Neuronal stem cell (in vitro differentiated cells): ENCODE results near the gene VENTX.

Experiments used
- DNase-seq: peaks from one replicate; pipeline ENCODE4 v3.0.0-alpha.2; 2013; ENCODE audit warnings: low spot score
- H2AFZ ChIP-seq: one replicate; pipeline ENCODE4 v1.6.1; 2013; ENCODE audit warnings: mild to moderate bottlenecking, low read length, inconsistent platforms
- H2AK5ac ChIP-seq: 2 replicates; pipeline ENCODE4 v1.6.1; 2013; ENCODE audit warnings: low read depth, mild to moderate bottlenecking, inconsistent platforms, low read length, moderate library complexity, mixed read lengths
- H2BK120ac ChIP-seq: 2 replicates; pipeline ENCODE4 v1.6.1; 2013; ENCODE audit warnings: low read depth, mild to moderate bottlenecking, inconsistent platforms, low read length, moderate library complexity, mixed read lengths
- H2BK12ac ChIP-seq: one replicate; pipeline ENCODE4 v1.6.1; 2013; ENCODE audit warnings: low read length, inconsistent platforms
- H2BK15ac ChIP-seq: 2 replicates; pipeline ENCODE4 v1.6.1; 2013; ENCODE audit warnings: mild to moderate bottlenecking, low read length, inconsistent platforms, mixed read lengths
- H2BK5ac ChIP-seq: one replicate; pipeline ENCODE4 v1.6.1; 2013; ENCODE audit warnings: inconsistent platforms, mild to moderate bottlenecking, low read length, moderate library complexity
- H3K14ac ChIP-seq: one replicate; pipeline ENCODE4 v1.6.1; 2013; ENCODE audit warnings: low read length, inconsistent platforms
- H3K18ac ChIP-seq: 2 replicates; pipeline ENCODE4 v1.6.1; 2013; ENCODE audit warnings: low read length, inconsistent platforms
- H3K23ac ChIP-seq: 2 replicates; pipeline ENCODE4 v1.6.1; 2013; ENCODE audit warnings: low read depth, mild to moderate bottlenecking, mixed read lengths, low read length, inconsistent platforms; ENCODE audit not compliant: poor library complexity
- H3K27ac ChIP-seq: replicated peaks from 3 replicates; pipeline ENCODE4 v1.5.1; 2013; ENCODE audit warnings: low read length, inconsistent platforms
- H3K27me3 ChIP-seq, 3 experiments: 2 replicates each; pipeline ENCODE4 v1.6.1; 2013; ENCODE audit warnings: low read length in 3 of 3, mild to moderate bottlenecking in 2 of 3, inconsistent platforms in 1 of 3, low read depth in 1 of 3, mixed read lengths in 1 of 3, moderate library complexity in 1 of 3; ENCODE audit not compliant: control insufficient read depth in 3 of 3, insufficient read depth in 3 of 3
- H3K36me3 ChIP-seq, 2 donors: replicated peaks in 1 of 2; 2 replicates each; pipeline ENCODE4 v1.6.1; 2013; ENCODE audit warnings: low read length in 2 of 2; ENCODE audit not compliant: control insufficient read depth in 2 of 2, insufficient read depth in 2 of 2
- H3K4ac ChIP-seq: 2 replicates; pipeline ENCODE4 v1.6.1; 2013; ENCODE audit warnings: inconsistent platforms, mild to moderate bottlenecking, low read length, moderate library complexity
- H3K4me1 ChIP-seq, 2 donors: 1 replicate in 1 of 2; 2 replicates in 1 of 2; pipeline ENCODE4 v1.6.1; 2013; ENCODE audit warnings: low read length in 2 of 2, low read depth in 1 of 2; ENCODE audit not compliant: control insufficient read depth in 2 of 2, insufficient read depth in 1 of 2
- H3K4me2 ChIP-seq: one replicate; pipeline ENCODE4 v1.6.1; 2013; ENCODE audit warnings: mild to moderate bottlenecking, low read length, inconsistent platforms; ENCODE audit not compliant: insufficient read depth, poor library complexity, severe bottlenecking
- H3K4me3 ChIP-seq, 2 donors: 2 replicates each; pipeline ENCODE4 v1.5.1; 2013; ENCODE audit warnings: low read length in 2 of 2, mild to moderate bottlenecking in 2 of 2, inconsistent platforms in 1 of 2, moderate library complexity in 1 of 2
- H3K79me1 ChIP-seq: one replicate; pipeline ENCODE4 v1.6.1; 2013; ENCODE audit warnings: low read depth, mild to moderate bottlenecking, inconsistent platforms, low read length, moderate library complexity
- H3K9ac ChIP-seq: one replicate; pipeline ENCODE4 v1.6.1; 2013; ENCODE audit warnings: mild to moderate bottlenecking, low read depth, low read length, inconsistent platforms; ENCODE audit not compliant: poor library complexity
- H3K9me3 ChIP-seq, 2 donors: replicated peaks in 1 of 2; 2 replicates each; pipeline versions ENCODE3 to v1.6.1; 2013; ENCODE audit warnings: low read length in 2 of 2, mild to moderate bottlenecking in 2 of 2, inconsistent platforms in 1 of 2, low read depth in 1 of 2, mixed read lengths in 1 of 2, moderate library complexity in 1 of 2; ENCODE audit not compliant: control insufficient read depth in 2 of 2, insufficient read depth in 1 of 2
- H4K8ac ChIP-seq: one replicate; pipeline ENCODE4 v1.6.1; 2013; ENCODE audit warnings: low read depth, mild to moderate bottlenecking, inconsistent platforms, low read length, moderate library complexity
- H4K91ac ChIP-seq: one replicate; pipeline ENCODE4 v1.6.1; 2013; ENCODE audit warnings: low read length, low read depth, mild to moderate bottlenecking, inconsistent platforms; ENCODE audit not compliant: poor library complexity
- WGBS, 2 donors: extraction: QIAGEN DNeasy Blood & Tissue Kit; methylation state at CpG; one replicate each; pipeline ENCODE4 v1.1.7; 2013; ENCODE audit warnings: missing lambda C conversion rate in 2 of 2, mixed read lengths in 1 of 2; ENCODE audit not compliant: insufficient read length in 2 of 2, insufficient replicate concordance in 1 of 2; ENCODE audit errors: extremely low coverage in 2 of 2; 5-methylcytosine and 5-hydroxymethylcytosine counted together

Gene VENTX

DNA sequence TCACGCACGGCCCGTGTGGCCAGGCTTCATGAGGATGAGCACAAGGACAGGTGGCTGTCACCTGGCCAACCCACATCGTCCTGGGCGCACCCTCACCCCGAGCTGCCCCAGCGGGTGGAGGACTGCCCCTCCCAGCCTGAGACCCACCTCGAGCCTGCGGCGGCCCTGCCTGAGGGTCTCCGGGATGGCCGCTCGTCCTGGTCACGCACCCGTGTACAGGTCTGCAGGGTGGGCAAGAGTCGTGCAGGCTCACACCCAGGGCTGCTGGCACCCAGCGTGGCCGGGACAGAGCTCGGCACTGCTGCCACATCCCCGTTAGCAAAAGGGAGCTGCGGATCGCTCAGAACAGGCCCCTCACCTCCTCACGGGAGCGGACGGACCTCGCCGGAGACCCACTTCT, 22.1 kb upstream of the VENTX start:
- Histone ChIP-seq H3K36me3 (peaks cover 0 to 5% of the 10 kb centered on the region in 2 donors), H3K4me2 (no peak overlapping the region), H3K27ac (no peak overlapping the region), H2BK12ac (no peak overlapping the region), H4K8ac (no peak overlapping the region), H3K79me1 (no peaks in the 10 kb centered on the region), H2AK5ac (no peak overlapping the region), H2BK15ac (no peak overlapping the region), H2AFZ (no peak overlapping the region), H3K4ac (no peak overlapping the region), H2BK120ac (peak overlapping the region; percentile 61), H3K4me1 (no peaks in the 10 kb centered on the region), H3K27me3 (peaks cover 0 to 20% (median 6%) of the 10 kb centered on the region in 3 experiments), H3K14ac (no peak overlapping the region), H4K91ac (no peak overlapping the region), H3K9me3 (peaks cover 0 to 4% of the 10 kb centered on the region in 2 donors), H3K18ac (peak overlapping the region; percentile 27), H3K9ac (no peak overlapping the region), H2BK5ac (no peak overlapping the region), H3K23ac (peak overlapping the region; percentile 17), H3K4me3 (peak overlapping the region in 1 of 2 donors; percentile 63)
- no CpG with 5 or more reads among the region's 27 CpGs for WGBS, 2 donors
- no peak for DNase-seq

DNA sequence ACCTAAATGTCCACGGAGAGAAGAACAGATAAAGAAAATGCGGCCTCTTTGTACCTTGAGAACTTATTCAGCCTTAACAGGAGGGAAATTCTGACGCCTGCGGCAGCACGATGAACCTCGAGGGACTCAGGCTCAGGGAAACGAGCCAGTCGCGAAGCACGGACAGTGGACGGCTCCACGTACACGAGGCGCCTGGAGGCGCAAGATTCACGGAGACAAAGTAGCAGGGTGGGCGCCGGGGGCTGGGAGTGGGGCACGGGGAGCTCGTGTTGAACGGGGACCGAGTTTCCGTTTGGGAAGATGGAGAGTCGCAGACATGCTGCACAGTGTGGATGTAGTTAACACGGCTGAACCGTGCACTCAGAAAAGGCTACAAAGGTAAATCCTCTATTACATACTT, 20.9 kb upstream of the VENTX start:
- Histone ChIP-seq H4K91ac (no peak overlapping the region), H2AK5ac (no peak overlapping the region)
- no CpG with 5 or more reads among the region's 26 CpGs for WGBS, 2 donors

DNA sequence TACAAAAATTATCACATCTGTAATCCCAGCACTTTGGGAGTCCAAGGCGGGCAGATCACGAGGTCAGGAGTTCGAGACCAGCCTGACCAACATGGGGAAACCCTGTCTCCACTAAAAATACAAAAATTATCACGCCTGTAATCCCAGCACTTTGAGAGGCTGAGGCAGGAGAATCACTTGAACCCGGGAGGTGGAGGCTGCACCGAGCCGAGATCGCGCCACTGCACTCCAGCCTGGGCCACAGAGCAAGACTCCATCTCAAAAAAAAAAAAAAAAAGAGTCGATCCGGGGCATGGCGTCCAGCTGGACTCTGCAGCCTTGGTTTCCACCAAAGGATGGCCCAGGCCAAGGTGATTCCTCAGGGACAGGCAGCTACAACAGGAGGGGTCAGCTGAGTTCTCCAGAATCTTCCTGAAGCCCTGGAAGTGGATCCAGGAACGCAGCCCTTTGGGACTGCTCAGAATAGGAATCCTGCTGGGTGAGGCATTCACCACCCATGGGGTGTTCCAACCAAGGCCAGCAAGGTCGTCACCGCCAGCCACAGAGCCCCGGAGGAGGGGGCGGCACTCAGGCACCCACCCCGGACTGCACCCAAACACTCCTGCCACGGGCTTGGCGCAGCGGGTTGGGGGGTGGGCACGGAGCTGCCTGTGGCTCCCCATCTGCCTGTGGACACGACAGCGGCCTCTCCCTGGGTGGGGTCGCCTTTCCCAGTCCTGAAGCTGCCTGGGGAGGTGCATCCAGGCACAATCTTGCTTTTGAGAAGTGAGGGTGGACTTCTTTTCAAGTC, 19.7 kb upstream of the VENTX start:
- no peak for DNase-seq
- H2BK120ac ChIP-seq: no peak overlapping the region
- no peak overlapping the region for H2AFZ ChIP-seq

More for the DNA sequence above, 20.9 kb upstream of the VENTX start:
- no peak overlapping the region for H3K23ac ChIP-seq
- no peak overlapping the region for H4K8ac ChIP-seq
- H2BK12ac ChIP-seq: no peak overlapping the region
- no peak overlapping the region for H3K14ac ChIP-seq
- H3K9me3 ChIP-seq: peaks cover 0 to 4% of the 10 kb centered on the region in 2 donors
- H3K36me3 ChIP-seq: peaks cover 0 to 5% of the 10 kb centered on the region in 2 donors
- H3K9ac ChIP-seq: peak overlapping the region; percentile 30
- no peak overlapping the region for H3K4ac ChIP-seq
- no peak overlapping the region for H3K4me2 ChIP-seq
- H3K4me1 ChIP-seq: no peaks in the 10 kb centered on the region
- no peak overlapping the region for H3K27ac ChIP-seq
- H3K4me3 ChIP-seq: no peak overlapping the region
- no peak overlapping the region for H2BK15ac ChIP-seq
- no peak overlapping the region for H2AFZ ChIP-seq
- H2BK5ac ChIP-seq: no peak overlapping the region
- H2BK120ac ChIP-seq: no peak overlapping the region
- DNase-seq: no peak
- H3K27me3 ChIP-seq: peaks cover 0 to 29% (median 10%) of the 10 kb centered on the region in 3 experiments
- no peak overlapping the region for H3K18ac ChIP-seq
- H3K79me1 ChIP-seq: no peaks in the 10 kb centered on the region

DNA sequence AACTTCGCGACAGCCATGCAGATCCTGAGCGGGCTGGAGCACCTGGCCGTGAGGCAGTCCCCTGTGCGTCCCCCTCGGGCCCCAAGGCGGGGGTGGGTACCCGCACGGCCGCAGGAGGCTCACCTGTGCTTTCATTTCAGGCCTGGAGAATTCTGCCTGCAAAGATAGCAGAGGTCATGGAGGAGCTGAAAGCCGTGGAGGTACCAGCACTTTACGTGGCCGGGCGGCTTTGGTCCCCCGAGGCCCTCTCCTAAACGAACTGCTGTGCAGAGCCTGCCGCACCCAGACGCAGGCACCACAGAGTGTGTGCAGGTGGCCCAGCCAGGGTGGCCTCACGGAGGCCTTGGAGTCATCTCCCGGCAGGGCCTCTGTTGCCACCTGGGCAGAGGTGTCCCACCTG, 18.8 kb upstream of the VENTX start:
- H3K23ac ChIP-seq: peak overlapping the region; percentile 65
- no peak overlapping the region for H2AFZ ChIP-seq
- H3K4me2 ChIP-seq: no peak overlapping the region
- no peak overlapping the region for H2BK120ac ChIP-seq
- peaks cover 0 to 27% (median 10%) of the 10 kb centered on the region in 3 experiments for H3K27me3 ChIP-seq
- H3K9me3 ChIP-seq: peaks cover 0 to 4% of the 10 kb centered on the region in 2 donors
- H3K14ac ChIP-seq: no peak overlapping the region
- H2BK5ac ChIP-seq: peak overlapping the region; percentile 48
- H2BK15ac ChIP-seq: no peak overlapping the region
- H2AK5ac ChIP-seq: no peak overlapping the region
- H3K4ac ChIP-seq: no peak overlapping the region
- H3K9ac ChIP-seq: no peak overlapping the region
- no peaks in the 10 kb centered on the region for H3K4me1 ChIP-seq
- no peak overlapping the region for H4K8ac ChIP-seq
- H3K36me3 ChIP-seq: no peaks in the 10 kb centered on the region
- WGBS, 2 donors: no CpG with 5 or more reads among the region's 20 CpGs
- DNase-seq: no peak
- peak overlapping the region; percentile 53 for H3K18ac ChIP-seq
- no peak overlapping the region for H4K91ac ChIP-seq
- H3K4me3 ChIP-seq: peak overlapping the region in 1 of 2 donors; percentile 43
- no peak overlapping the region for H3K27ac ChIP-seq
- H3K79me1 ChIP-seq: no peaks in the 10 kb centered on the region
- peak overlapping the region; percentile 6 for H2BK12ac ChIP-seq

More for the DNA sequence above, 19.7 kb upstream of the VENTX start:
- peak overlapping the region; percentile 55 for H3K23ac ChIP-seq
- no peak overlapping the region for H3K27ac ChIP-seq
- H2AK5ac ChIP-seq: peak overlapping the region; percentile 63
- no peak overlapping the region for H2BK12ac ChIP-seq
- WGBS, 2 donors: no CpG with 5 or more reads among the region's 25 CpGs
- H4K91ac ChIP-seq: peak overlapping the region; percentile 30
- H3K18ac ChIP-seq: peak overlapping the region; percentile 38
- no peak overlapping the region for H3K4me2 ChIP-seq
- no peak overlapping the region for H2BK15ac ChIP-seq
- no peak overlapping the region for H2BK5ac ChIP-seq
- H3K4me1 ChIP-seq: no peaks in the 10 kb centered on the region
- H3K9ac ChIP-seq: no peak overlapping the region
- no peaks in the 10 kb centered on the region for H3K36me3 ChIP-seq
- peaks cover 0 to 27% (median 10%) of the 10 kb centered on the region in 3 experiments for H3K27me3 ChIP-seq
- no peaks in the 10 kb centered on the region for H3K79me1 ChIP-seq
- H3K14ac ChIP-seq: peak overlapping the region; percentile 38
- H3K4ac ChIP-seq: peak overlapping the region; percentile 11
- H4K8ac ChIP-seq: no peak overlapping the region
- no peak overlapping the region for H3K4me3 ChIP-seq
- peaks cover 0 to 4% of the 10 kb centered on the region in 2 donors for H3K9me3 ChIP-seq
